SU-DHL-6 (cell line): ENCODE data around the gene DPP10.

Source experiments
- H2AFZ ChIP-seq: fragments of 200-600 bp; sonication (generic); 2 replicates; pipeline ENCODE4 v1.6.1; 2014; ENCODE audit warnings: low read depth, mild to moderate bottlenecking, moderate library complexity, mixed read lengths, antibody characterized with exemption, low read length; ENCODE audit not compliant: severe bottlenecking
- H3F3A ChIP-seq: fragments of 200-600 bp; shearing (Covaris generic); 2 replicates; pipeline ENCODE4 v1.6.0; 2016; ENCODE audit warnings: antibody characterized with exemption, mild to moderate bottlenecking; ENCODE audit not compliant: insufficient read depth
- H3K27ac ChIP-seq: fragments of 200-600 bp; sonication (generic); 2 replicates; pipeline ENCODE4 v1.5.1; 2016; ENCODE audit warnings: low read depth, mild to moderate bottlenecking, low read length, moderate library complexity, mixed read lengths
- H3K27me3 ChIP-seq: fragments of 200-600 bp; sonication (generic), shearing (Covaris generic); 2 replicates; pipeline ENCODE4 v1.6.0; 2014; ENCODE audit warnings: mild to moderate bottlenecking, low read length
- H3K36me3 ChIP-seq: fragments of 200-600 bp; sonication (generic); 2 replicates; pipeline ENCODE4 v1.6.1; 2014; ENCODE audit warnings: mild to moderate bottlenecking, low read length, mixed read lengths
- H3K4me2 ChIP-seq: fragments of 300-600, 200-600 bp; shearing (Covaris generic), sonication (generic); 2 replicates; pipeline ENCODE4 v1.6.0; 2014; ENCODE audit warnings: low read length, low read depth, mild to moderate bottlenecking; ENCODE audit not compliant: poor library complexity, severe bottlenecking
- H3K4me3 ChIP-seq: fragments of 200-600 bp; sonication (generic); 2 replicates; pipeline ENCODE4 v1.5.1; 2014; ENCODE audit warnings: antibody characterized with exemption, low read length, mild to moderate bottlenecking, mixed read lengths; ENCODE audit not compliant: insufficient read depth, poor library complexity, severe bottlenecking
- H3K79me2 ChIP-seq: fragments of 200-600 bp; sonication (generic); 2 replicates; pipeline ENCODE4 v1.6.1; 2014; ENCODE audit warnings: mild to moderate bottlenecking, low read length, moderate library complexity; ENCODE audit not compliant: insufficient read depth
- H3K9ac ChIP-seq: fragments of 200-600 bp; sonication (generic); 2 replicates; pipeline ENCODE4 v1.7.0; 2014; ENCODE audit warnings: mild to moderate bottlenecking, low read length
- H3K9me2 ChIP-seq: fragments of 200-600 bp; sonication (generic); replicated peaks from 2 replicates; pipeline ENCODE4 v1.6.1; 2014; ENCODE audit warnings: low read length; ENCODE audit not compliant: insufficient read depth
- H3K9me3 ChIP-seq: fragments of 200-600 bp; sonication (generic); 2 replicates; pipeline ENCODE4 v1.6.1; 2014; ENCODE audit warnings: low read length, mixed read lengths; ENCODE audit not compliant: insufficient read depth
- H4K20me1 ChIP-seq: fragments of 200-600 bp; sonication (generic); 2 replicates; pipeline ENCODE4 v1.6.1; 2014; ENCODE audit warnings: low read depth, mild to moderate bottlenecking, antibody characterized with exemption, low read length, moderate library complexity, mixed read lengths
- CTCF ChIP-seq: fragments of 200-600 bp; sonication (generic); IDR thresholded peaks from one replicate; pipeline ENCODE4 v1.5.1; 2017; ENCODE audit warnings: antibody characterized with exemption, mild to moderate bottlenecking, low read length, moderate library complexity; ENCODE audit not compliant: insufficient read depth, poor library complexity, severe bottlenecking
- EZH2phosphoT487 ChIP-seq: fragments of 200-600 bp; sonication (generic), shearing (Covaris generic); conservative IDR thresholded peaks from 2 replicates; pipeline ENCODE4 v1.6.1; 2018; ENCODE audit warnings: mild to moderate bottlenecking, antibody characterized with exemption, low read length, moderate library complexity, mixed read lengths

The DPP10 gene

GRCh38 chr2:115163572-115163971, 721.1 kb downstream of the DPP10 start:
- no peaks in the 10 kb centered on the region for H3K9me2 ChIP-seq
- no peaks in the 10 kb centered on the region for H3K9me3 ChIP-seq
- no peak overlapping the region for H3K9ac ChIP-seq
- H3K27me3 ChIP-seq, result no peaks in the 10 kb centered on the region
- H2AFZ ChIP-seq, result no peak overlapping the region
- no peaks in the 10 kb centered on the region for H3K79me2 ChIP-seq
- no peak overlapping the region for H3K4me2 ChIP-seq
- no peaks in the 10 kb centered on the region for H3K36me3 ChIP-seq
- H3K27ac ChIP-seq, result no peak overlapping the region
- H4K20me1 ChIP-seq, result no peaks in the 10 kb centered on the region
- H3F3A ChIP-seq, result no peaks in the 10 kb centered on the region
- TF ChIP-seq CTCF (no peak), EZH2phosphoT487 (no peak)
- no peak overlapping the region for H3K4me3 ChIP-seq

- H3K27me3 ChIP-seq, result no peaks in the 10 kb centered on the region
- no peak overlapping the region for H3K9ac ChIP-seq
- H3K4me2 ChIP-seq, result no peak overlapping the region
- no peaks in the 10 kb centered on the region for H3K36me3 ChIP-seq
- H3K27ac ChIP-seq, result no peak overlapping the region
- H3K9me3 ChIP-seq, result no peaks in the 10 kb centered on the region
- TF ChIP-seq EZH2phosphoT487 (no peak), CTCF (peak; percentile 60)
- no peak overlapping the region for H3K4me3 ChIP-seq
- no peaks in the 10 kb centered on the region for H4K20me1 ChIP-seq
- no peaks in the 10 kb centered on the region for H3K79me2 ChIP-seq
- no peak overlapping the region for H2AFZ ChIP-seq
- no peaks in the 10 kb centered on the region for H3F3A ChIP-seq
- no peaks in the 10 kb centered on the region for H3K9me2 ChIP-seq
These were observed 723.2 kb downstream of the DPP10 start for GRCh38 chr2:115165529-115166109.

- Histone ChIP-seq H3K27me3 (no peaks in the 10 kb centered on the region), H3K27ac (no peak overlapping the region), H3K9me2 (no peaks in the 10 kb centered on the region), H3K9me3 (no peaks in the 10 kb centered on the region), H4K20me1 (no peaks in the 10 kb centered on the region), H3K36me3 (no peaks in the 10 kb centered on the region), H3K4me2 (no peak overlapping the region), H3K79me2 (no peaks in the 10 kb centered on the region), H2AFZ (no peak overlapping the region), H3F3A (no peaks in the 10 kb centered on the region), H3K9ac (no peak overlapping the region), H3K4me3 (no peak overlapping the region)
- TF ChIP-seq EZH2phosphoT487 (no peak), CTCF (no peak)
These were observed 726.0 kb downstream of the DPP10 start for GRCh38 chr2:115168457-115168856.
